ENCODE results near the gene CPE. TPM values are rescaled to one million over a fixed set of nuclear protein-coding genes. Genes with fewer than 3 reads are reported as not detected.

The CPE gene
- total RNA-seq, 3 donors from 2014 or later (not counting 1 experiment from before 2014, with no cell fraction given), result not detected

DNA sequence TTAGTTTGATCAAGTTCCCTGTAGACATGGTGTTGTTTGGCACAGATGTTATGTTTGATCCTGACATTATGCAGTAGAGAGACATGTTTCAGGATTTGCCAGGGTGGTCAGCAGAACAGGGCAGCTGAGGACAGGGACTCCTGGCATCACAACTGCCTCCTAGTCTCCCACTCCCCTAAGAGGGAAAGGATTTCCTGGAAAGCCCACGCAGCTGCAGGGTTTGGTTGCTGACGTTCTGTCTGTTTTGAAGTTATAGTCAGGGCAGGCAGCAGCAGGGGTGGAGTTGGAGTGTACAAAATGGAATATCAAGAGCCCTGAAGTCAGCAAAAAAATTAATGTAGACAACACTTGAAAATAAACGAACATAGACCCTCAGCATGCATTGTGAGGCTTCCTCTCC lies 125.4 kb downstream of the CPE start:
- H3K36me3 Mint-ChIP-seq, result no peaks in the 10 kb centered on the region
- H3K4me3 Mint-ChIP-seq, result no peak overlapping the region
- H3K9me3 Mint-ChIP-seq, result no peaks in the 10 kb centered on the region
- H3K27ac Mint-ChIP-seq, result no peak overlapping the region
- DNase-seq (no peak), ATAC-seq (no peak)
- H3K27ac ChIP-seq (ENCODE audit: low read length), result no peak overlapping the region
- H3K27me3 Mint-ChIP-seq (ENCODE audit: low read depth in 2 of 2), result peaks cover 0 to 3% of the 10 kb centered on the region in 2 donors
- no peaks in the 10 kb centered on the region for H3K9me3 ChIP-seq (ENCODE audit: control insufficient read depth, insufficient read depth, low read length)
- H3K4me3 ChIP-seq (ENCODE audit: low read length), result no peak overlapping the region
- no peaks in the 10 kb centered on the region for H3K4me1 ChIP-seq (ENCODE audit: control insufficient read depth, insufficient read depth, low read length)
- H3K27me3 ChIP-seq (ENCODE audit: control insufficient read depth, insufficient read depth, low read length), result no peaks in the 10 kb centered on the region
- intact Hi-C loops (cut with micrococcal nuclease), result no loop called here
- no peaks in the 10 kb centered on the region for H3K36me3 ChIP-seq (ENCODE audit: control insufficient read depth, insufficient read depth, low read length)
- WGBS (ENCODE audit: insufficient coverage), result 77% methylated on average over 3 of the region's 3 CpGs
- H3K4me1 Mint-ChIP-seq, result no peaks in the 10 kb centered on the region
- TF ChIP-seq, protein P1, sequence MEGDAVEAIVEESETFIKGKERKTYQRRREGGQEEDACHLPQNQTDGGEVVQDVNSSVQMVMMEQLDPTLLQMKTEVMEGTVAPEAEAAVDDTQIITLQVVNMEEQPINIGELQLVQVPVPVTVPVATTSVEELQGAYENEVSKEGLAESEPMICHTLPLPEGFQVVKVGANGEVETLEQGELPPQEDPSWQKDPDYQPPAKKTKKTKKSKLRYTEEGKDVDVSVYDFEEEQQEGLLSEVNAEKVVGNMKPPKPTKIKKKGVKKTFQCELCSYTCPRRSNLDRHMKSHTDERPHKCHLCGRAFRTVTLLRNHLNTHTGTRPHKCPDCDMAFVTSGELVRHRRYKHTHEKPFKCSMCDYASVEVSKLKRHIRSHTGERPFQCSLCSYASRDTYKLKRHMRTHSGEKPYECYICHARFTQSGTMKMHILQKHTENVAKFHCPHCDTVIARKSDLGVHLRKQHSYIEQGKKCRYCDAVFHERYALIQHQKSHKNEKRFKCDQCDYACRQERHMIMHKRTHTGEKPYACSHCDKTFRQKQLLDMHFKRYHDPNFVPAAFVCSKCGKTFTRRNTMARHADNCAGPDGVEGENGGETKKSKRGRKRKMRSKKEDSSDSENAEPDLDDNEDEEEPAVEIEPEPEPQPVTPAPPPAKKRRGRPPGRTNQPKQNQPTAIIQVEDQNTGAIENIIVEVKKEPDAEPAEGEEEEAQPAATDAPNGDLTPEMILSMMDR (IDR thresholded peaks at IDR 0.05), result no peak

DNA sequence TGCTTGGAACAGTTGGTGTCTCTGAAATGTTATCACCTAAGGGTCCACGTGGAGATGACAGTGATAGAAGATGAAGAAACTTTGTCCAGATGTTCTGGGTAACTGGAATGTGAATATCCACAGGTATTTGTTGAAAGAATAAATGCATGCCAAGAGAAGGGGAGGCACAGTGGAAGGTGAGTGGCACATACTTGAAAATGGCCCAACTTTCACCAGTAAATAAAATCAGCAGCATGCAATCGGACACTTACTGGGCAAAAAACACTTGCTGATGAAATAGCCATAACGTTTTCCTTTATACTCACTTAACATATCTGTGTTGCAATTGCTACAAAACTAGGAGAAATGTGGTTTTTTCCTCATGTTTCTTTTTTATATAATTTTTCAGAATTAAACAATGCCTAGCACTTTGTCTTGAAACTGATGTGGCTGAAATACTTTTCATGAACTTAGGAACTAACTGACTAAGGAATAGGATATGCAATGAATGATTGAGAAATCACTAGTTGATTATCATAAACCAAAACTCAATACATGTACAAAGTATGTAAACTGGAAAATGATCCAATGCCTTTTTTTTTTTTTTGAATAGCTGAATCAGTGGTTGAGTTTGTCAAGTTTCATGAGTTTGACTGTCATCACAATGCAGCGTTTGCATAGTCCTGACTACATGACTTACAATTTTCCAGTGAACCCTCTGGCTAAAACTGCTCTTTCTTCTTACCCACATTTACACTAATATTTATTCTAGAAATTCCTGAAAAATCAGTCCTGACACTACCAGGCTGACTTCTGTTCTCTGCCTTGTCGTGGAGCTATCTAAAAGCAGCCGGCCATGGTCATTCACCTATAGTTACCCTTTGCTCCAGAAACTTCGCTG lies 127.4 kb downstream of the CPE start:
- H3K9me3 ChIP-seq (ENCODE audit: control insufficient read depth, insufficient read depth, low read length), result no peaks in the 10 kb centered on the region
- DNase-seq (no peak), ATAC-seq (no peak)
- H3K36me3 ChIP-seq (ENCODE audit: control insufficient read depth, insufficient read depth, low read length), result no peaks in the 10 kb centered on the region
- H3K4me3 ChIP-seq (ENCODE audit: low read length), result no peak overlapping the region
- WGBS (ENCODE audit: insufficient coverage), result 88% methylated on average over 6 of the region's 7 CpGs
- H3K9me3 Mint-ChIP-seq, result no peaks in the 10 kb centered on the region
- H3K4me3 Mint-ChIP-seq, result no peak overlapping the region
- no peak overlapping the region for H3K27ac Mint-ChIP-seq
- peaks cover 0 to 3% of the 10 kb centered on the region in 2 donors for H3K27me3 Mint-ChIP-seq (ENCODE audit: low read depth in 2 of 2)
- H3K27me3 ChIP-seq (ENCODE audit: control insufficient read depth, insufficient read depth, low read length), result no peaks in the 10 kb centered on the region
- no peaks in the 10 kb centered on the region for H3K4me1 Mint-ChIP-seq
- intact Hi-C loops (cut with micrococcal nuclease), result no loop called here
- H3K27ac ChIP-seq (ENCODE audit: low read length), result no peak overlapping the region
- H3K4me1 ChIP-seq (ENCODE audit: control insufficient read depth, insufficient read depth, low read length), result no peaks in the 10 kb centered on the region
- H3K36me3 Mint-ChIP-seq, result no peaks in the 10 kb centered on the region
- TF ChIP-seq, protein P1 (IDR thresholded peaks at IDR 0.05), result no peak

DNA sequence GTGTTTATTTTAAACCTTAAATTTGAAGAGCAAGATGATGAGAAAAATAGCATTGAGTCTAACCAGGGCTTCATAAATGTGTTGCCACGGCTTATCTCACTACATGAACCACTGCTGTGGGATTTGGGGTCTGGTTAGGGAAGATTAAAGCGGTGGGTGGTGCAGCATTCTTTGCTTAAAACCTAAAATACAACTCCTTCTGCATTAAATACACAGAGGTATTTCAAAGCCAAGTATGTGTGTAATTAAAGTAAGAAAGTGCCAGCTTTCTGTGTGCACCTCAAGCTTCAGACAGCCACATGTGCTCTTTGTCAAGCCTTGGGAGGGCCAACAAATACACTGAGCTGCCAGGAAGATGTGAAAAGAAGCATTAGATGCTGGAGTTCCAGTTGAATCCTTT lies 128.0 kb downstream of the CPE start:
- Mint-ChIP-seq H3K36me3 (no peaks in the 10 kb centered on the region), H3K27me3 (ENCODE audit: low read depth in 2 of 2) (peaks cover 0 to 3% of the 10 kb centered on the region in 2 donors), H3K9me3 (no peaks in the 10 kb centered on the region), H3K27ac (no peak overlapping the region), H3K4me1 (no peaks in the 10 kb centered on the region), H3K4me3 (no peak overlapping the region)
- H3K9me3 ChIP-seq (ENCODE audit: control insufficient read depth, insufficient read depth, low read length), result no peaks in the 10 kb centered on the region
- H3K4me1 ChIP-seq (ENCODE audit: control insufficient read depth, insufficient read depth, low read length), result no peaks in the 10 kb centered on the region
- no CpG with 5 or more reads among the region's 2 CpGs for WGBS (ENCODE audit: insufficient coverage)
- no peak for DNase-seq
- no peak overlapping the region for H3K4me3 ChIP-seq (ENCODE audit: low read length)
- H3K27me3 ChIP-seq (ENCODE audit: control insufficient read depth, insufficient read depth, low read length), result no peaks in the 10 kb centered on the region
- no peak for ATAC-seq
- TF ChIP-seq, protein P1 (IDR thresholded peaks at IDR 0.05), result no peak
- intact Hi-C loops (cut with micrococcal nuclease), result no loop called here
- H3K36me3 ChIP-seq (ENCODE audit: control insufficient read depth, insufficient read depth, low read length), result no peaks in the 10 kb centered on the region
- no peak overlapping the region for H3K27ac ChIP-seq (ENCODE audit: low read length)

Data from natural killer cell (primary cell).